Skeletal muscle tissue (tissue), 4 donors: ENCODE data around the gene SRPRB. TPM values are rescaled to one million over a fixed set of nuclear protein-coding genes. Genes with fewer than 3 reads are reported as not detected.

Experiments
- H3K27ac ChIP-seq: one replicate; pipeline ENCODE4 v1.7.0; 2013; ENCODE audit warnings: mild to moderate bottlenecking, low read depth, low read length, inconsistent platforms
- H3K27me3 ChIP-seq, 3 donors: one replicate each; pipeline ENCODE4 v1.7.0; 2013; ENCODE audit warnings: low read length in 3 of 3; ENCODE audit not compliant: control insufficient read depth in 3 of 3, insufficient read depth in 3 of 3
- H3K36me3 ChIP-seq, 3 donors: one replicate each; pipeline ENCODE4 v1.7.0; 2013; ENCODE audit warnings: low read length in 3 of 3; ENCODE audit not compliant: control insufficient read depth in 3 of 3, insufficient read depth in 3 of 3
- H3K4me1 ChIP-seq, 3 donors: one replicate each; pipeline ENCODE4 v1.7.0; 2013; ENCODE audit warnings: low read length in 3 of 3, mild to moderate bottlenecking in 3 of 3; ENCODE audit not compliant: control insufficient read depth in 3 of 3, insufficient read depth in 3 of 3
- H3K4me3 ChIP-seq, 3 donors: one replicate each; pipeline ENCODE4 v1.7.0; 2013; ENCODE audit warnings: low read length in 3 of 3
- H3K9ac ChIP-seq, 3 donors: one replicate each; pipeline ENCODE4 v1.7.0; 2013; ENCODE audit warnings: low read length in 3 of 3, mild to moderate bottlenecking in 3 of 3, moderate library complexity in 2 of 3, low read depth in 1 of 3
- H3K9me3 ChIP-seq, 3 donors: one replicate each; pipeline ENCODE4 v1.7.0; 2013; ENCODE audit warnings: low read length in 3 of 3; ENCODE audit not compliant: control insufficient read depth in 3 of 3
- total RNA-seq: library from RNA; depleted of rRNA; stranded (reverse); fragments of >200 nt; gene quantifications from one replicate; pipeline ENCODE4 v1.2.3, GENCODE V29; 2014
- donor health status: Osteomylitis.

Gene SRPRB
- total RNA-seq, 1 donor from 2014 or later: 40.7 TPM

- H3K36me3 ChIP-seq: no peaks in the 10 kb centered on the region
- H3K9me3 ChIP-seq: no peaks in the 10 kb centered on the region
- H3K4me1 ChIP-seq: no peaks in the 10 kb centered on the region
- H3K9ac ChIP-seq: no peak overlapping the region
- no peak overlapping the region for H3K4me3 ChIP-seq
- H3K27me3 ChIP-seq: peaks cover 0 to 4% (median 0%) of the 10 kb centered on the region in 3 donors
- H3K27ac ChIP-seq: no peak overlapping the region
These were observed 64.0 kb downstream of the SRPRB start for GRCh38 chr3:133869586-133869985.

GRCh38 chr3:133870822-133871221 is 65.2 kb downstream of the SRPRB start:
- no peak overlapping the region for H3K4me3 ChIP-seq
- no peaks in the 10 kb centered on the region for H3K36me3 ChIP-seq
- no peaks in the 10 kb centered on the region for H3K4me1 ChIP-seq
- peaks cover 0 to 4% (median 0%) of the 10 kb centered on the region in 3 donors for H3K27me3 ChIP-seq
- no peaks in the 10 kb centered on the region for H3K9me3 ChIP-seq
- H3K27ac ChIP-seq: no peak overlapping the region
- H3K9ac ChIP-seq: no peak overlapping the region

Other genes starting within 250 kb of the SRPRB start
- gene CDV3, start 232.1 kb upstream of the SRPRB start, total RNA-seq: 121 TPM
- gene TOPBP1, start 143.9 kb upstream of the SRPRB start, total RNA-seq: 21.4 TPM
- 3.1 TPM for gene TF, start 59.4 kb upstream of the SRPRB start, total RNA-seq
- 1.6 TPM for gene RAB6B, start 90.1 kb downstream of the SRPRB start, total RNA-seq
- gene SLCO2A1, start 224.1 kb downstream of the SRPRB start, total RNA-seq: 0.52 TPM